GM19397 (cell line): ENCODE results near the gene EHD4.

ENCODE experiments used
- ATAC-seq: cut with Tn5 transposase; IDR thresholded peaks from one replicate; pipeline ENCODE4 v1.9.1; 2021; ENCODE audit warnings: mild to moderate bottlenecking, moderate library complexity; ENCODE audit not compliant: unreplicated experiment

The EHD4 gene

GRCh38 chr15:41866263-41866703 is 106.1 kb downstream of the EHD4 start:
- ATAC-seq = no peak

GRCh38 chr15:41865490-41866055 is 106.8 kb downstream of the EHD4 start:
- no peak for ATAC-seq

- no peak for ATAC-seq
Observed at GRCh38 chr15:41862515-41863116, 109.7 kb downstream of the EHD4 start.

GRCh38 chr15:41861736-41862356 is 110.5 kb downstream of the EHD4 start:
- no peak for ATAC-seq

- no peak for ATAC-seq
Observed at GRCh38 chr15:41860049-41860828, 112.1 kb downstream of the EHD4 start.

GRCh38 chr15:41858756-41859155 is 113.6 kb downstream of the EHD4 start:
- no peak for ATAC-seq

GRCh38 chr15:41857316-41857715 is 115.0 kb downstream of the EHD4 start:
- no peak for ATAC-seq

GRCh38 chr15:41856716-41857115 is 115.6 kb downstream of the EHD4 start:
- ATAC-seq = no peak

GRCh38 chr15:41856262-41856661 is 116.1 kb downstream of the EHD4 start:
- no peak for ATAC-seq

- ATAC-seq = no peak
Observed at GRCh38 chr15:41855261-41855961, 116.9 kb downstream of the EHD4 start.

GRCh38 chr15:41854443-41854842 is 117.9 kb downstream of the EHD4 start:
- no peak for ATAC-seq

GRCh38 chr15:41853831-41854230 is 118.5 kb downstream of the EHD4 start:
- ATAC-seq = no peak

GRCh38 chr15:41852736-41853590 is 119.4 kb downstream of the EHD4 start:
- no peak for ATAC-seq

GRCh38 chr15:41851755-41852370 is 120.5 kb downstream of the EHD4 start:
- ATAC-seq = no peak

GRCh38 chr15:41851167-41851523 is 121.2 kb downstream of the EHD4 start:
- no peak for ATAC-seq

GRCh38 chr15:41850482-41851166 is 121.7 kb downstream of the EHD4 start:
- ATAC-seq = no peak

GRCh38 chr15:41849861-41850260 is 122.5 kb downstream of the EHD4 start:
- no peak for ATAC-seq

GRCh38 chr15:41849204-41849603 is 123.2 kb downstream of the EHD4 start:
- ATAC-seq = no peak

GRCh38 chr15:41848631-41849030 is 123.7 kb downstream of the EHD4 start:
- no peak for ATAC-seq
